ENCODE data around the gene CEP128.
"Not testable (repeated sequence)": the region's sequence is repeated elsewhere in the genome, so short reads cannot be mapped to it uniquely, and the experiment has no call there.

Gene CEP128

DNA sequence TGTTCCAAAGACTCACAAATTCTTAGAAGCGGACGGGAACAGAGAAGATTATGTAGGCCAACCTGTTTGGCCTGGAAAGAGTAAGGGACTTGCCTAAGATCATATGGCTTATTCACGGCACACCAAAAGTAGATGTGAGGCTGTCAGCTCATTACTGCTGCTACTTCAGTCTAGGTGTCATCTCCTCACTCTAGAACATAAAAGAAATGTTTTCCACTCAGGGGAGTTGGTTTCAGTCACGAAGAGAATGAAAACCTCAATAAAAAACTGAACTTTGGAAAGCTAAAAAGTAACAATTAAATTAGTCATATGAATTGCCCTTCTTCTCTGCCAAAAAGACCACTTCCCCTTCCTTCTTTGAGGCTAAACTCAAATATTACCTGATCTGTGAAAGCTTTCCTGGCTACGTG is 658 bp upstream of the CEP128 start:
- Mint-ChIP-seq H3K4me1 (peaks cover 10% of the 10 kb centered on the region), H3K36me3 (no peaks in the 10 kb centered on the region), H3K9me3 (no peaks in the 10 kb centered on the region), H3K4me3 (peak overlapping the region; percentile 90), H3K27me3 (peaks cover 1% of the 10 kb centered on the region), H3K27ac (peak overlapping the region; percentile 58)
- DNase-seq (ENCODE audit: low spot score in 2 of 2) (no peak), ATAC-seq (ENCODE audit: low read depth) (peak; percentile 22)

DNA sequence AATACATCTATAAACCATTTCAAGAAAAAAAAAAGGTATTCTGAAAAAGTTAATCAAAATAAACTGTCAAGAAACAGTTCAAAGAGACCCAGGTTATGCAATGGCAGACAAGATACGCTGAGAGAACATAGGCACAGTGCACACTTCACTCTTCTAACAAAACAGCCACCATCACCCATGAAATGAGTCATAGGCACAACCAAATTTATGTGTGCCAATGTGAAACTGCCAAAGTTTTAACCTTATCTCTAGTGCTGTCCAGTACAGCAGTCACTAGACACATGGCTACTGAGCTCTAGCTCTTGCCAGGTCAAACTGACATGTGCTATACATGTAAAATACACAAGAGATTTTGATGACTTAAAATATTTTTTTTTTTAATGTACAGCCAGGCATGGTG is 1.4 kb downstream of the CEP128 start:
- H3K4me3 Mint-ChIP-seq = no peak overlapping the region
- no peak for ATAC-seq (ENCODE audit: low read depth)
- no peak overlapping the region for H3K27ac Mint-ChIP-seq
- H3K4me1 Mint-ChIP-seq = peaks cover 10% of the 10 kb centered on the region
- peaks cover 1% of the 10 kb centered on the region for H3K27me3 Mint-ChIP-seq
- DNase-seq (ENCODE audit: low spot score in 2 of 2) = no peak
- no peaks in the 10 kb centered on the region for H3K9me3 Mint-ChIP-seq
- no peaks in the 10 kb centered on the region for H3K36me3 Mint-ChIP-seq

DNA sequence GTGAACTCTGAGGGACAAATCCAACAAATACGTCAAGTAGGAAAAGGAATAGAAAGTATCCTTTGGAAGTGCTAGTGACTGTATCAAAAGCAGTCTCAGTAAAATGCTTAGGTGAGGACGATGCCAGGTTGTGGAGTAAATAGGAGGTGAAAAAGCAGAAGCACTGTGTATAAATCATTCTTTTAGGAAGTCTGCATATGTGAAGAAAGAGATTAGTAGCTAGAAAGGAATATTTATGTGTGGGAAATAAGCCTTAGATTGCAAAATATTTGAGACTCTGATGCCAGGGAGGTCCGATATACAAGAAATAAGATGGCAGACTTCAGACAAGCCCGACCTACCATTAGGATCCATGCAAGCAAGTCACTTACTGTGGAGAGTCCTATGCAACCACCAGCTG is 7.9 kb downstream of the CEP128 start:
- no peak for DNase-seq (ENCODE audit: low spot score in 2 of 2)
- Mint-ChIP-seq H3K36me3 (peaks cover 3% of the 10 kb centered on the region), H3K27me3 (peaks cover 7% of the 10 kb centered on the region), H3K4me3 (no peak overlapping the region), H3K9me3 (no peaks in the 10 kb centered on the region), H3K4me1 (peaks cover 25% of the 10 kb centered on the region), H3K27ac (no peak overlapping the region)
- ATAC-seq (ENCODE audit: low read depth) = no peak

DNA sequence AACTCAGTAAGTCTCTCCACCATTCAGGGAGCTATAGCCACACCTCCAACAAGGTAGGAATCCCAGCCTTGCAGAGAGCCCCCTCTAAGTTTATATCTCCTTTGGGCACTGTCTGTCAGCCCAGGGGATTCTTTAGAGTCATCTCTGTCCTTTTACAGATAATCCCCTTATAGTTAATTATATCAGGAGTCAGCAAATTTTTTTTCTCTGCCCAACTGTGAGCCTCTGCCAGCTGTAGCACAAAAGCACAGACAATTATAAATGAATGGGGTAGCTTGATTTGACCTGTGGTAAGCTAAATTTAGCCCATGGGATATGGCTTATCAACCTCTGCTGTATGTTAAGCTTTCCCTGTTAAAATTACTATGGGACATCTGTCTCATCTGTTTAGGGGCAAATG is 8.3 kb downstream of the CEP128 start:
- Mint-ChIP-seq H3K9me3 (peaks cover 1% of the 10 kb centered on the region), H3K27ac (no peak overlapping the region), H3K36me3 (peaks cover 6% of the 10 kb centered on the region), H3K4me1 (peaks cover 25% of the 10 kb centered on the region), H3K4me3 (no peak overlapping the region), H3K27me3 (peaks cover 11% of the 10 kb centered on the region)
- ATAC-seq (ENCODE audit: low read depth) = no peak
- DNase-seq (ENCODE audit: low spot score in 2 of 2) = no peak

DNA sequence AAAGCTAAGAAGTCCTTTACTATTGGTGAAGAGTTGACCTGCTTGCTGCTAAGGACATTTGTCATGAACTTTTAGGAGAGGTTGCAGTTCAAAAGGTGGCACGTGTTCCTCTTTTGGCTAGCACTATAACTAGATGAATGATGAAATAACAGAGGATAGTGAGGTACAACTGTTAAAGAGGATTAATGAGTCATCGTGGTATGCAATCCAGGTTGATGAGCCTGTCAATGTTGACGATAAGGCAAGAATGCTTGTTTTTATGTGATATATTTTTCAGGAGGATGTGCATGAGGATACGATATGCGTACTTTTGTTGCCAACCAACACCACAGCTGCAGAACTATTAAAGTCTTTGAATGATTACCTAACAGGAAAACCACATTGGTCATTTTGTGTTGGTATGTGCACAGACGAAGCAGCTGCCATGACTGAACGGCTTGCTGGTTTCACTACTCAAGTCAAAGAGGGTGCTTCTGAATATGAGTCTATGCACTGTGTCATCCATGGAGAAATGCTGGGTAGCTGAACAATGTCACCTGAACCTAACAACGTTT is 10.6 kb downstream of the CEP128 start:
- peak in 1 of 2 donors; percentile 36 for DNase-seq (ENCODE audit: low spot score in 2 of 2)
- peaks cover 25% of the 10 kb centered on the region for H3K4me1 Mint-ChIP-seq
- ATAC-seq (ENCODE audit: low read depth) = peak; percentile 92
- H3K27ac Mint-ChIP-seq = peak overlapping the region; percentile 56
- H3K9me3 Mint-ChIP-seq = peaks cover 4% of the 10 kb centered on the region
- H3K4me3 Mint-ChIP-seq = peak overlapping the region; percentile 14
- peaks cover 12% of the 10 kb centered on the region for H3K36me3 Mint-ChIP-seq
- H3K27me3 Mint-ChIP-seq = peaks cover 14% of the 10 kb centered on the region

DNA sequence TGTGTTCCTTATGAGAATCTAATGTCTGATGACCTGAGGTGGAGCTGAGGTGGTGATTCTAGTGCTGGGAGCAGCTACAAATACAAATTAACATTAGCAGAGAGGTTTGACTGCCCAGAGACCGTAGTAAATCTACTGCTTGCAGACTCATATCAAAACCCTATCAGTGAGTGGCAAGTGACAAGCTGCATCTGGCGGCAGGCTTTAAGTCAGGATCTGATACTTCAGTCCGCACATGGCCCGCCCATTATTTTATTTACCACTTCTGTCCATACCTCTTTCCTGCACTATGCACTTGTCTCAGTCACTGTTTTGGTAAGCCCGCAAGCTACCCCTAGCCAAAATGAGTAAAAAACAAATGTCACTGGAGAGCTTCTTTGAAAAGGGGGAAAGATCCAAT is 11.4 kb downstream of the CEP128 start:
- no peak for ATAC-seq (ENCODE audit: low read depth)
- DNase-seq (ENCODE audit: low spot score in 2 of 2) = no peak
- Mint-ChIP-seq H3K4me1 (peaks cover 25% of the 10 kb centered on the region), H3K36me3 (peaks cover 13% of the 10 kb centered on the region), H3K27ac (no peak overlapping the region), H3K9me3 (peaks cover 5% of the 10 kb centered on the region), H3K27me3 (peaks cover 14% of the 10 kb centered on the region), H3K4me3 (no peak overlapping the region)

DNA sequence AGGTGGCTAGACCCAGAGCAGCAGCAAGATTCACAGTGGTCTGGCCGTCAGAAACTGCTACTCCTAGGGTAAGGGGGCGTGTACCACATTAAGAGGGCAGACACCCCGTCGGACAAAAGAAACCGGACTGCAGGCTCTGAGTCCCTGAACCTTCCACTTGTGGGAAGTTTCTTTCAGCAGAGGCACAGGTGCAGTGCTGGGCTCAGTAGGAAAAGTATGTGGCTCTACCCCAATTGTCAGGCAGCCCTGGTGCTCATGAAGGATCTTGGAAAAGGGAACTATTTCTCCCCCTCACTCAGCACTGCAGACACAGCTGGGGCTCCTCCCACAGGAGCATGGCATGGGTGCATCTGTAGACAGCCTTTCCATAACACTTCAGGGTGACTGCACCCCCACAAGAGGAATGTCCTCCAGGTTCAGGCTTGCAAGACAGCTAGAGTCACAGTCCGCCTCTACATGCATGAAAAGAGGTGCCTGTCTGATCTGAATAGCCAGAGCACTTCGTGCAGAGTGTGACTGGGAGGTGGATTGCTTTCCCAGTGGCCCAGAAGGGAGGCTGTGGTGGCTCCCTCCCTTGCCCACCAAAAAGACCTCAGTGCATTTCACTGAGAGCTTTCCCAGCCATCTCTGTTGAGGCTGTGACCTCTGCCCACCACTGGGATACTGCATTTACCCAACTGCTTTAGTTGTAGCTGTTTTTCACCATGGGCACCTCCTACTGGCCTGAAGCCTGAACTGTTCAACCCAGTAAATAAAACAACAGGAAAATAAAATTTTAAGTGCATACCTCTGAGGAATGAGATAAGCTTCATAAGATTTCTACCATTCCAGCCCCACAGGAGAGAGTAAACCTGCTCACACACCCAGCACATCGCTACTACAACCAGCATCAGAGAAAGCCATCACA is 14.2 kb downstream of the CEP128 start:
- Mint-ChIP-seq H3K27me3 (peaks cover 8% of the 10 kb centered on the region), H3K27ac (no peak overlapping the region), H3K4me1 (peaks cover 19% of the 10 kb centered on the region), H3K4me3 (no peak overlapping the region), H3K36me3 (peaks cover 19% of the 10 kb centered on the region), H3K9me3 (peaks cover 11% of the 10 kb centered on the region)
- DNase-seq (ENCODE audit: low spot score in 2 of 2) (no peak), ATAC-seq (ENCODE audit: low read depth) (no peak)

DNA sequence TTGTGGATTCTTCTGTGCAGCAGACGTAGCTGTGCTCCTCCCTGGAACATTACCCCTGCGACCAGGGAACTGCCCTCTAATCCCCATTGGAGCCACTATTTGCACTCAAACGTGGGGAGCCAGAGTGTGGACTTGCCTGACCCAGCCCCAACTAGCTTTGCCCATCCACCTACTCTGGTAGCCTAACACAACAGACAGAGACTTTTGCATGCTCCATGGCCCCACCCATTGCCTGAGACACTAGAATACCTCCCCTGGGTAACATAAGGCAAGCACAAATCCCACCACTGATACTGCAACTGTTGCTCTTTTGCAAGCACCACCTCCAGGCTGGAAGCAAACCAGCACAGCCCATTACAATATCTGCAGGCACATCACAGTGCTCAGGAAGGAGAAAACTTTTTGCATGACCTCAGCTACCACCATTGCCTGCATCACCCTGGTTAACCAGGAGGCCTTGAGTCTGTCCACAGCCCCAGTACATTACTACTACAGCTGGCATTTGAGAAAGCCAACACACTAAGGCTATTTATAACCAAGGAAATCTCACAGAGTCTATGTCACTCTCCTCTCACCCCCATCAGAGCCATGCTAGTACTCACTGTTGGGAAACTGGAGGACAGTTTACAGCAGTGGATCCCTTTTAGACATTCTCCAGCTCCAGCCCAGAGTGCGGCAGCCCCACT is 15.0 kb downstream of the CEP128 start:
- Mint-ChIP-seq H3K36me3 (peaks cover 19% of the 10 kb centered on the region), H3K4me3 (no peak overlapping the region), H3K27ac (no peak overlapping the region), H3K4me1 (peaks cover 16% of the 10 kb centered on the region), H3K9me3 (peaks cover 11% of the 10 kb centered on the region), H3K27me3 (peaks cover 8% of the 10 kb centered on the region)
- DNase-seq (ENCODE audit: low spot score in 2 of 2) (no peak), ATAC-seq (ENCODE audit: low read depth) (no peak)

DNA sequence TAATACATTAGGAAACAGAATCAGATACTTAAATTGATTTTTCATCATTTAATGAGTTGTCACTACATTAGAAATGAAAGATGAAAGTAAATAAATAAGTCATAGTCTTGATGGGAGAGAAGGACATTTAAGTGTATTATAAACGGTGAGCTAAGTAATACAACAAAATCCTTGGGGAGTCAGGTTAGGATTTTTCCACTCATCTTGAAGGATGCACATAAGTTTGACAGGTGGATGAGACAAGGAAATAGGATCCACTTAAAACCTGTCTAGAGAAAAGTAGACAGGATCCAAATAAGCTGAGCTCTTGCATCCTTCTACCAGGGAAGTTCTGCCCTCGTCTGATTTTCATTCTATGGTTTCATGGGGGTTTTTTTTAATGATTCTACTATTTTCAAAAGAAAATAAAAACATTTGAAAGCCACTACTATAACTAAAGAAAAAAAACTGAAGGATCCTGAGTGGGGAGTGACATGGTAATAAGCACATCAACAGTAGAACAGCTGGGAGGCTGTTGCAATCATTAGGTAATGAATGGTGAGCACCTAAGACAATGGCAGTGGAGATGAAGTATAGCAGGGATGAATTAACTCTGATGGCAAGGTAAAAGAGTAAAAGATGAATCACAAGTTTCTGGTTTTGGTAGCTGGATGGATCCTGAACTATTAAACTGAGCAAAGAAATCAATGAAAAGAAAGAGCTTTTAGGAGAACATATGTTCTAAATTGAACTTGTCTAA is 17.0 kb downstream of the CEP128 start:
- no peak overlapping the region for H3K27ac Mint-ChIP-seq
- DNase-seq (ENCODE audit: low spot score in 2 of 2) (no peak), ATAC-seq (ENCODE audit: low read depth) (no peak)
- H3K36me3 Mint-ChIP-seq = peaks cover 19% of the 10 kb centered on the region
- no peaks in the 10 kb centered on the region for H3K4me1 Mint-ChIP-seq
- H3K4me3 Mint-ChIP-seq = no peak overlapping the region
- peaks cover 8% of the 10 kb centered on the region for H3K27me3 Mint-ChIP-seq
- peaks cover 11% of the 10 kb centered on the region for H3K9me3 Mint-ChIP-seq

DNA sequence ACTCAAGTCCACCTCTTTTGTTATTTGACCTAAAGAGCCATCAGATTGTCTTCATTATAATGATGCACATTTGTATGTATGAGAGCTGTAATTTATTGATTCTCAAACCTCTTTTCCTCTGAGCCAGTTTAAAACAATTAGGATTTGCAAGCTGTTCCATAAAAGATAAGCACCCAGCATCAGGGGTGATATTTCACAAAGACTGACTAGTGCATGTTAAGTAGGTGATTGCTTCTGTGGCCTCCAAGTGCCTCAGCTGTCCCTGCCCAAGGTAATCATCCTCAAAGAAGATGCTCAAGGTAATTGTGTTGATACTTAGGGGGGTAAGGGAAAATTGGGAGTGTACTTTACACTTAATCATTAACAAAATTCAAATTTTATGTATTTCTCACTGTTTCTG is 18.2 kb downstream of the CEP128 start:
- Mint-ChIP-seq H3K4me1 (no peaks in the 10 kb centered on the region), H3K36me3 (peaks cover 16% of the 10 kb centered on the region), H3K27ac (no peak overlapping the region), H3K27me3 (peaks cover 4% of the 10 kb centered on the region), H3K9me3 (peaks cover 11% of the 10 kb centered on the region), H3K4me3 (no peak overlapping the region)
- no peak for ATAC-seq (ENCODE audit: low read depth)
- no peak for DNase-seq (ENCODE audit: low spot score in 2 of 2)

DNA sequence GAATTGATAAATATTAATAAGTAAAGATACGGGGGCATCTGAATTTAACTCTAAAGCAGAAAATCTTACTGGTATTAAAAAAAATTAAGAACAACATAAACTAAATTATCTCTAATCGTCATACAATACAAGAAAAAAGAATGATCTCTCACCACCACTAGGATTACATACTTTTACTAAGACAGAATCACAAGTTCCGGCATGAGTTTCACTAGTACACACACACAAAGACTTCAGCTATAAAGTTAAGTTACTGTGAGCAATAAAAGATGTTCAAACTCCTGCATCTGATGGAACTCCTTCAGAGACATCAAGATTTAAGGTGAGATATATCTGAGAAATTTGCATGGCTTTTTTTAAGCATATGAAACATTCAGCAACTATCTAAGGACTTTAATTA is 21.9 kb downstream of the CEP128 start:
- H3K4me3 Mint-ChIP-seq = no peak overlapping the region

DNA sequence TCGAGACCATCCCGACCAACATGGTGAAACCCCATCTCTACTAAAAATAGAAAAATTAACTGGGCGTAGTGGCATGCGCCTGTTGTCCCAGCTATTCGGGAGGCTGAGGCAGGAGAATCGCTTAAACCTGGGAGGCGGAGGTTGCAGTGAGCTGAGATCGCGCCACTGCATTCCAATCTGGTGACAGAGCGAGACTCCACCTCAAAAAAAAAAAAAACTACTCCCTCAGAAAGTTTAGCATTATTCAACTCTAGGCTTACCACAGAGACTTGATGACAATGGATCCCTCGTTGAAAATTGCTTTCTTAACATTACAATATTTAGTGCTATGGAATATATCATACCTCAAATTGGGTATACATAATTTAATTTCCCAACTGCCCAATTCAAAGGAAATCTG is 29.5 kb downstream of the CEP128 start:
- DNase-seq (ENCODE audit: low spot score in 2 of 2); H3K4me1 Mint-ChIP-seq; H3K9me3 Mint-ChIP-seq; ATAC-seq (ENCODE audit: low read depth); H3K27ac Mint-ChIP-seq; H3K4me3 Mint-ChIP-seq; H3K27me3 Mint-ChIP-seq: not testable (repeated sequence)
- H3K36me3 Mint-ChIP-seq = peaks cover 14% of the 10 kb centered on the region

More for the DNA sequence above, 21.9 kb downstream of the CEP128 start:
- Mint-ChIP-seq H3K4me1 (no peaks in the 10 kb centered on the region), H3K9me3 (peaks cover 2% of the 10 kb centered on the region), H3K27me3 (no peaks in the 10 kb centered on the region), H3K27ac (no peak overlapping the region), H3K36me3 (peaks cover 13% of the 10 kb centered on the region)
- DNase-seq (ENCODE audit: low spot score in 2 of 2) (no peak), ATAC-seq (ENCODE audit: low read depth) (no peak)

DNA sequence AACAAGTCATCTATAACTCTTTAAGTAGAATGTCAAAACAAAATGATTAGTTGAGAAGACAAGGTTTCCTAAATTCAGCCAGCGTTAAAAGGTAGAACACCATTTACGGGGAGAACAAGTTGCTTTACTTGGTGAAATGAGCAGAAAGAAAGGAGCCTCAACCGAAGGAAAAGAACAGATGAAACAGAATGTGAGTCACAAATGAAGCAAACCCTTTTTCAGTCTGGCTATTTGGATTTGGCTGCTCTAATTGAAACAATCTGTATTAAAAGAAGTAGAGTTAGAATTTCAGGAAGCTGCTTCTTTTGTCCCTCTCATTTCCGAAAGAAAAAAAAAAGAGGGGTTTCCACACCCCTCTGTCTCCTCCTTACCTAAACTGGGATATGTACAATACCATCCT is 34.6 kb downstream of the CEP128 start:
- H3K27ac Mint-ChIP-seq = no peak overlapping the region
- no peaks in the 10 kb centered on the region for H3K9me3 Mint-ChIP-seq
- DNase-seq (ENCODE audit: low spot score in 2 of 2) = no peak

DNA sequence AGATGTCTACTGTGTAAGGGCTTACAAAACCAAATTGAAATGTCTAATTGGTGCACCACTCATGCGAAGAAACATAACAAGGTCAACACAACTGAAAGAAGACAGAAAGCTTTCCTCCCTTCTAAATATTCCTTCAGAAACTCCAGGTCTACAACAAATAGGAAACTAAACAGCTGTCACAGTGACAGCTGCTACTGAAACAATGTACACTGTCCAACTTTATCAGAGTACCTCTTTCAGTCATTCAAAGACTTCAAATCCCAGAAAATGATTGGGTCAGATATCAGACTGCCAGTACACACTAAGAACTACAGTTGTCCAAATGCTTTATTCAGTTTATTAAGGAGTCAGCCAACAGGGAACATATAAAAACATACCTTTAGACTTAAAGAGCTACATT is 35.2 kb downstream of the CEP128 start:
- H3K9me3 Mint-ChIP-seq = no peaks in the 10 kb centered on the region
- no peak overlapping the region for H3K27ac Mint-ChIP-seq
- peaks cover 8% of the 10 kb centered on the region for H3K36me3 Mint-ChIP-seq
- H3K27me3 Mint-ChIP-seq = no peaks in the 10 kb centered on the region
- ATAC-seq (ENCODE audit: low read depth) (no peak), DNase-seq (ENCODE audit: low spot score in 2 of 2) (no peak)
- H3K4me1 Mint-ChIP-seq = no peaks in the 10 kb centered on the region
- no peak overlapping the region for H3K4me3 Mint-ChIP-seq

More for the DNA sequence above, 34.6 kb downstream of the CEP128 start:
- ATAC-seq (ENCODE audit: low read depth) = no peak
- H3K4me1 Mint-ChIP-seq = no peaks in the 10 kb centered on the region
- H3K4me3 Mint-ChIP-seq = no peak overlapping the region
- peaks cover 8% of the 10 kb centered on the region for H3K36me3 Mint-ChIP-seq
- H3K27me3 Mint-ChIP-seq = no peaks in the 10 kb centered on the region

All from memory B cell (primary cell).